GM23248 (cell line): ENCODE results near the gene FOXQ1.

Experiments used
- EZH2 ChIP-seq: fragments of 200-600 bp; sonication (generic); IDR thresholded peaks from 2 replicates; pipeline ENCODE4 v1.6.1; 2018; ENCODE audit warnings: antibody characterized with exemption, mild to moderate bottlenecking; ENCODE audit not compliant: insufficient read depth, poor library complexity, severe bottlenecking
- EZH2phosphoT487 ChIP-seq: fragments of 200-600 bp; sonication (generic); IDR thresholded peaks from 2 replicates; pipeline ENCODE4 v1.6.1; 2018; ENCODE audit warnings: antibody characterized with exemption, moderate library complexity, mild to moderate bottlenecking, low read depth; ENCODE audit not compliant: insufficient read depth

GRCh38 chr6:1271071-1271763 is 40.7 kb upstream of the FOXQ1 start:
- TF ChIP-seq EZH2phosphoT487 = no peak
- TF ChIP-seq EZH2 = no peak
